Nephron progenitor cell (in vitro differentiated cells): ENCODE data around the gene USP49.
A peak's percentile ranks its signal among the peaks of the same experiment; 100 is the strongest.

Experiments used
- DNase-seq: peaks from one replicate; pipeline ENCODE4 v3.0.0; 2021
- H3K27ac Mint-ChIP-seq: 2 replicates; pipeline ENCODE4 v1.8.0; 2021; ENCODE audit warnings: mild to moderate bottlenecking, moderate library complexity, mixed read lengths
- H3K27me3 Mint-ChIP-seq: 2 replicates; pipeline ENCODE4 v1.8.0; 2021; ENCODE audit warnings: mild to moderate bottlenecking, low read depth, mixed read lengths; ENCODE audit not compliant: poor library complexity
- H3K36me3 Mint-ChIP-seq: 2 replicates; pipeline ENCODE4 v1.8.0; 2021; ENCODE audit warnings: low read depth, mixed read lengths
- H3K4me1 Mint-ChIP-seq: 2 replicates; pipeline ENCODE4 v1.8.0; 2021; ENCODE audit warnings: mixed read lengths
- H3K4me3 Mint-ChIP-seq: 2 replicates; pipeline ENCODE4 v1.8.0; 2021; ENCODE audit warnings: mild to moderate bottlenecking, moderate library complexity, mixed read lengths
- H3K9me3 Mint-ChIP-seq: 2 replicates; pipeline ENCODE4 v1.8.0; 2021; ENCODE audit warnings: mild to moderate bottlenecking, moderate library complexity, mixed read lengths
- TF ChIP-seq, protein P1 (sequence below): fragments of 200-600 bp; sonication (generic); IDR thresholded peaks from 2 replicates; pipeline ENCODE4 v1.5.0; 2021; ENCODE audit warnings: antibody characterized with exemption

Gene USP49

GRCh38 chr6:41940759-41941279 is 45.6 kb upstream of the USP49 start:
- H3K27ac Mint-ChIP-seq: no peak overlapping the region
- H3K4me3 Mint-ChIP-seq: peak overlapping the region; percentile 88
- no peaks in the 10 kb centered on the region for H3K9me3 Mint-ChIP-seq
- TF ChIP-seq, protein P1, sequence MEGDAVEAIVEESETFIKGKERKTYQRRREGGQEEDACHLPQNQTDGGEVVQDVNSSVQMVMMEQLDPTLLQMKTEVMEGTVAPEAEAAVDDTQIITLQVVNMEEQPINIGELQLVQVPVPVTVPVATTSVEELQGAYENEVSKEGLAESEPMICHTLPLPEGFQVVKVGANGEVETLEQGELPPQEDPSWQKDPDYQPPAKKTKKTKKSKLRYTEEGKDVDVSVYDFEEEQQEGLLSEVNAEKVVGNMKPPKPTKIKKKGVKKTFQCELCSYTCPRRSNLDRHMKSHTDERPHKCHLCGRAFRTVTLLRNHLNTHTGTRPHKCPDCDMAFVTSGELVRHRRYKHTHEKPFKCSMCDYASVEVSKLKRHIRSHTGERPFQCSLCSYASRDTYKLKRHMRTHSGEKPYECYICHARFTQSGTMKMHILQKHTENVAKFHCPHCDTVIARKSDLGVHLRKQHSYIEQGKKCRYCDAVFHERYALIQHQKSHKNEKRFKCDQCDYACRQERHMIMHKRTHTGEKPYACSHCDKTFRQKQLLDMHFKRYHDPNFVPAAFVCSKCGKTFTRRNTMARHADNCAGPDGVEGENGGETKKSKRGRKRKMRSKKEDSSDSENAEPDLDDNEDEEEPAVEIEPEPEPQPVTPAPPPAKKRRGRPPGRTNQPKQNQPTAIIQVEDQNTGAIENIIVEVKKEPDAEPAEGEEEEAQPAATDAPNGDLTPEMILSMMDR: no peak
- DNase-seq: peak; percentile 62
- peaks cover 6% of the 10 kb centered on the region for H3K36me3 Mint-ChIP-seq
- H3K4me1 Mint-ChIP-seq: peaks cover 44% of the 10 kb centered on the region
- peaks cover 13% of the 10 kb centered on the region for H3K27me3 Mint-ChIP-seq

DNA sequence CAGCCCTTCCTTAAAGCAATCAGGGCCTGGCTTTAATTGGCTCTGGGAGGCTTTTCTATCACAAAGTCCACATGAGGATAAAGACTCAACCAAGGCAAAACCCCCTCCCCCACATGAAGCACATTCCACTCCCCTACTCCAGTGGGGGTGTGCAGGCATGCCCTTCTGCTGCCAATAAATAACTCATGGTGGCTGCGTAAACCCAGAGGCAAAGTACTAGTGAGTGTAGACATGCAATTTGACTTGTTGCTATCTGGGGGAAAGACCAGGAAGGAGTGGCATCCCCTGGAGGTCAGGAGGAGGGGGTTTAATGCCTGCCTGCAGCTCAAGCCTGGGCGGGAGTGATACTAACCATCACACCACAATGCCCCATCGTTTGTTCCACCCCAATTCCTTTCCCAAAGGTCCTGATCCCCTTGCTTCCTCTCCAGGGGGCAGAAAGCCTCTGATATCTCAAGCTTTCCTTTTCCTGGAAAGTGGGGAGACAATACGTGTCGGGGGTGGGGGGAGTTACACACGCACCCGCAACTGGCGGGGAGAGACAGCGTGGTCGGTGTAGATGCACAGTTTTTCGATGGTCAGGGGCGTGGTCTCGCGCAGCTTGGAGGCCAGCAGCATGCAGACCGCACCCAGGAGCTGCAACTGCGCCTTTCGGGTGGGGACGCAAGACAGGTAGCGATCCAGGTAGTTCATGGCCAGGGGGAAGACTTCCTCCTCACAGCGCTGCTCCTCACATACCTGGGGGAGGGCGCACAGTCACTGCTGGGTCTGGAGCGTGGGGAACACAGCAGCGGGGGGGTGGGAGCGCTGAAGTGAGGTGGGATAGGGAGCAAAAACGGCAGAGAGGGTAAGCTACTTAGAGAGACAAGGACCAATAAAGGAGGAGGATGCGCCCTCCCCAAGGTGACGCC is 44.9 kb upstream of the USP49 start:
- no peak overlapping the region for H3K27ac Mint-ChIP-seq
- DNase-seq: peak; percentile 44
- no peaks in the 10 kb centered on the region for H3K9me3 Mint-ChIP-seq
- peaks cover 13% of the 10 kb centered on the region for H3K27me3 Mint-ChIP-seq
- H3K4me3 Mint-ChIP-seq: peak overlapping the region; percentile 88
- peaks cover 44% of the 10 kb centered on the region for H3K4me1 Mint-ChIP-seq
- TF ChIP-seq, protein P1: no peak
- H3K36me3 Mint-ChIP-seq: peaks cover 6% of the 10 kb centered on the region

DNA sequence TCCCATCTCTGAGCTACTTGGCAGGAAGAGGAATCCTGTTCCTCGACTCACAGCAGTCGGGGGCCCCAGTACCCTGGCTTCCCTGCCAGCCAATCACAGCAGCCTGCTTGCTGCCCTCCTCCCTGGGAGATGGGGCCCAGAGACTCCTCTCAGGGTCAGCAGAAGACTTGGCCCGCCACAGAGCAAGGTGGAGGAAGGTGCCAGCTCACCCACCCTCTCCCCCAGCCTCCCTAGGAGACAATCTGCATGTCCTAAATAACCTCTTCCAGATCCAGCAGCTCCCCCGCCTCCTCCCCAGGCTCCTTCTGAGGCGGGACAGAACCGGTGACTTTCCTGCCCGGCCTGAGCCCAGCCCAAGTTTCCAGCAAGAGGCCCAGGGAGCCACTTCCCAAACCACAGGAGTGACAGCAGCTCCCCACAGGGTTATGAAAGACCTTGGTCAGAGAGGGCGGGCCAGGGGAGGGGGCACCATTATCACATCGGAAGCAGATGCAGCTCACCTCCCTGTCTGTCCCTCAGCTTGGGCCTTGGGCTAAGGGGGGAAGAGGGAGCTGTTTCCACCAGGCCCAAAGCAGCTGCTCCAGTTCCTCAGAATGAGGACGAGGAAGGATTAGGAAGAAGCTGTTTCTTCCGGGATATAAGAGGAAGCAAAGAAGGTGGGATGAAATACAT is 44.1 kb upstream of the USP49 start:
- H3K4me3 Mint-ChIP-seq: peak overlapping the region; percentile 88
- TF ChIP-seq, protein P1: no peak
- H3K9me3 Mint-ChIP-seq: no peaks in the 10 kb centered on the region
- peaks cover 44% of the 10 kb centered on the region for H3K4me1 Mint-ChIP-seq
- H3K27me3 Mint-ChIP-seq: peaks cover 10% of the 10 kb centered on the region
- H3K36me3 Mint-ChIP-seq: peaks cover 9% of the 10 kb centered on the region
- H3K27ac Mint-ChIP-seq: peak overlapping the region; percentile 19
- peak; percentile 30 for DNase-seq

- TF ChIP-seq, protein P1: no peak
- Mint-ChIP-seq H3K4me1 (peaks cover 44% of the 10 kb centered on the region), H3K36me3 (peaks cover 11% of the 10 kb centered on the region), H3K9me3 (no peaks in the 10 kb centered on the region), H3K4me3 (peak overlapping the region; percentile 88), H3K27ac (peak overlapping the region; percentile 19), H3K27me3 (peaks cover 10% of the 10 kb centered on the region)
- no peak for DNase-seq
Observed at GRCh38 chr6:41938590-41939175, 43.5 kb upstream of the USP49 start.

- H3K27me3 Mint-ChIP-seq: peaks cover 10% of the 10 kb centered on the region
Observed at GRCh38 chr6:41937861-41938574, 42.8 kb upstream of the USP49 start.

More at GRCh38 chr6:41937861-41938574, 42.8 kb upstream of the USP49 start:
- DNase-seq: no peak
- H3K27ac Mint-ChIP-seq: peak overlapping the region; percentile 22
- no peak overlapping the region for H3K4me3 Mint-ChIP-seq
- H3K36me3 Mint-ChIP-seq: peaks cover 13% of the 10 kb centered on the region
- no peaks in the 10 kb centered on the region for H3K9me3 Mint-ChIP-seq
- TF ChIP-seq, protein P1: no peak
- H3K4me1 Mint-ChIP-seq: peaks cover 44% of the 10 kb centered on the region
